B cell (primary cell): ENCODE data around the gene SLC25A17. TPM values are rescaled to one million over a fixed set of nuclear protein-coding genes. Genes with fewer than 3 reads are reported as not detected.

Experiments used
- ATAC-seq: fragments of 200-7000 bp; cut with Tn5 transposase; one replicate; pipeline ENCODE4 v1.10.0; 2021; ENCODE audit warnings: low read depth, mild to moderate bottlenecking, moderate number of reproducible peaks, moderate library complexity
- CTCF ChIA-PET: fragments of 350-600 bp; sonication (Branson Sonifier 250); formaldehyde crosslinking; loops from one replicate; lab custom pipeline; 2021; ENCODE audit warnings: antibody characterized with exemption, inconsistent platforms; lab: Charles Lee
- POLR2A ChIA-PET: fragments of 350-600 bp; sonication (Branson Sonifier 250); formaldehyde crosslinking; loops from one replicate; lab custom pipeline; 2021; ENCODE audit warnings: antibody characterized with exemption; lab: Charles Lee
- DNase-seq: peaks from one replicate; pipeline ENCODE4 v3.0.0; 2013
- H2AFZ ChIP-seq: 2 replicates; pipeline ENCODE4 v1.6.1; 2012; ENCODE audit warnings: mild to moderate bottlenecking, low read depth, low read length; ENCODE audit not compliant: insufficient read depth, poor library complexity, severe bottlenecking
- H3K27ac ChIP-seq, 2 donors: 1 replicate in 1 of 2; 2 replicates in 1 of 2; pipeline ENCODE4 v1.5.1; 2012 to 2013; ENCODE audit warnings: low read length in 2 of 2, mild to moderate bottlenecking in 2 of 2, moderate library complexity in 1 of 2
- H3K27me3 ChIP-seq, 4 experiments: fragments of 200-600 bp in 1 of 4; sonication (generic) in 1 of 4; replicated peaks in 1 of 4; 1 replicate in 2 of 4; 2 replicates in 2 of 4; pipeline versions ENCODE4 v1.6.1 to v1.7.0; 2013 to 2016; ENCODE audit warnings: low read length in 3 of 4, mild to moderate bottlenecking in 2 of 4, mixed read lengths in 1 of 4, moderate library complexity in 1 of 4; ENCODE audit not compliant: insufficient read depth in 4 of 4, control insufficient read depth in 3 of 4; ENCODE audit errors: control extremely low read depth in 1 of 4
- H3K36me3 ChIP-seq, 2 experiments: replicated peaks in 1 of 2; 1 replicate in 1 of 2; 2 replicates in 1 of 2; pipeline versions ENCODE4 v1.6.1 to v1.7.1; 2013; ENCODE audit warnings: low read length in 1 of 2; ENCODE audit not compliant: insufficient read depth in 2 of 2, control insufficient read depth in 1 of 2; ENCODE audit errors: control extremely low read depth in 1 of 2, extremely low read depth in 1 of 2
- H3K4me1 ChIP-seq, 2 donors: fragments of 200-600 bp in 1 of 2; sonication (generic) in 1 of 2; 1 replicate in 1 of 2; 2 replicates in 1 of 2; pipeline versions ENCODE4 v1.5.1 to v1.6.1; 2013 to 2017; ENCODE audit warnings: low read length in 2 of 2; ENCODE audit not compliant: control insufficient read depth in 2 of 2, insufficient read depth in 2 of 2
- H3K4me2 ChIP-seq: replicated peaks from 2 replicates; pipeline ENCODE3; 2012; ENCODE audit warnings: mild to moderate bottlenecking, low read depth, low read length; ENCODE audit not compliant: poor library complexity, severe bottlenecking
- H3K4me3 ChIP-seq, 5 experiments: fragments of 200-600 bp in 1 of 5; sonication (generic) in 1 of 5; 1 replicate in 3 of 5; 2 replicates in 2 of 5; pipeline versions ENCODE4 v1.5.1 to v1.7.0; 2011 to 2016; ENCODE audit warnings: low read length in 4 of 5, mild to moderate bottlenecking in 4 of 5, low read depth in 2 of 5, control low read depth in 1 of 5, moderate library complexity in 1 of 5; ENCODE audit not compliant: insufficient read depth in 1 of 5; ENCODE audit errors: control extremely low read depth in 1 of 5, extremely low read depth in 1 of 5
- H3K79me2 ChIP-seq: fragments of 200-600 bp; sonication (generic); one replicate; pipeline ENCODE4 v1.6.0; 2016; ENCODE audit warnings: low read length; ENCODE audit not compliant: control insufficient read depth, insufficient read depth
- H3K9ac ChIP-seq: fragments of 200-600 bp; sonication (generic); 2 replicates; pipeline ENCODE4 v1.6.1; 2017; ENCODE audit warnings: mild to moderate bottlenecking, low read length, moderate library complexity
- H3K9me3 ChIP-seq, 3 donors: one replicate each; pipeline versions ENCODE4 v1.6.1 to v1.7.1; 2013; ENCODE audit warnings: low read length in 2 of 3; ENCODE audit not compliant: control insufficient read depth in 2 of 3, insufficient read depth in 1 of 3; ENCODE audit errors: control extremely low read depth in 1 of 3
- H4K20me1 ChIP-seq: 2 replicates; pipeline ENCODE4 v1.6.0; 2012; ENCODE audit warnings: mild to moderate bottlenecking, low read length; ENCODE audit not compliant: insufficient read depth, control insufficient read depth, poor library complexity, severe bottlenecking
- H3K27ac Mint-ChIP-seq: one replicate; pipeline ENCODE4 v1.8.0; 2021; ENCODE audit warnings: mixed read lengths
- H3K27me3 Mint-ChIP-seq: one replicate; pipeline ENCODE4 v1.8.0; 2021; ENCODE audit warnings: mixed read lengths
- H3K4me1 Mint-ChIP-seq: one replicate; pipeline ENCODE4 v1.8.0; 2021; ENCODE audit warnings: mixed read lengths
- H3K4me3 Mint-ChIP-seq: one replicate; pipeline ENCODE4 v1.8.0; 2021; ENCODE audit warnings: mixed read lengths
- H3K9me3 Mint-ChIP-seq: one replicate; pipeline ENCODE4 v1.8.0; 2022; ENCODE audit warnings: mixed read lengths; ENCODE audit not compliant: insufficient read depth
- CTCF ChIP-seq: fragments of 200-600 bp; IDR thresholded peaks from one replicate; pipeline ENCODE4 v1.8.0; 2022; ENCODE audit warnings: antibody characterized with exemption, mild to moderate bottlenecking
- EZH2 ChIP-seq: IDR thresholded peaks from 2 replicates; pipeline ENCODE4 v1.6.1; 2012; ENCODE audit warnings: borderline replicate concordance, low read depth, mild to moderate bottlenecking, moderate library complexity, low read length; ENCODE audit not compliant: insufficient read depth, poor library complexity, severe bottlenecking
- WGBS: methylation state at CpG from one replicate; pipeline ENCODE4 v1.1.5; 2013; ENCODE audit warnings: missing lambda C conversion rate; ENCODE audit not compliant: insufficient coverage; 5-methylcytosine and 5-hydroxymethylcytosine counted together
- intact Hi-C: fragments of 100-400 bp; cut with micrococcal nuclease; formaldehyde crosslinking; loops from one replicate; pipeline ENCODE4 v1.10.0; 2022
- polyA plus RNA-seq: library from polyadenylated mRNA; depleted of rRNA; stranded (reverse); fragments of >200 nt; gene quantifications from 2 replicates; pipeline ENCODE4 v1.2.3, GENCODE V29; 2012
- total RNA-seq, 2 donors: library from RNA; stranded (reverse); fragments of 120-200 nt in 1 of 2; gene quantifications; 1 replicate in 1 of 2; 2 replicates in 1 of 2; pipeline versions ENCODE4 v1.2.3 to v1.2.4, GENCODE V29; 2013 to 2022

Gene SLC25A17
- total and polyA plus RNA-seq, 2 donors (not counting 1 experiment from before 2014, with no cell fraction given) = 13.1 to 15.0 TPM

GRCh38 chr22:40856513-40857308, 37.6 kb upstream of the SLC25A17 start, which contains the start of the genes ST13 and XPNPEP3:
ST13 (minus strand) TSS chr22:40856639; CDS start chr22:40856540, 99 bp downstream.
XPNPEP3 (plus strand) TSS chr22:40857148; CDS start chr22:40857182, 34 bp downstream.
- Histone ChIP-seq H3K4me1 (peaks cover 24 to 28% of the 10 kb centered on the region in 2 donors), H3K79me2 (peaks cover 87% of the 10 kb centered on the region), H3K4me2 (peak within 1 kb of the TSS; percentile 80), H3K9me3 (no peaks in the 10 kb centered on the region), H3K36me3 (peaks cover 0 to 3% of the 10 kb centered on the region in 2 experiments), H3K9ac (peak within 1 kb of the TSS; percentile 96), H2AFZ (peak within 1 kb of the TSS; percentile 85), H4K20me1 (peaks cover 12% of the 10 kb centered on the region), H3K4me3 (peak within 1 kb of the TSS; percentile 82 to 98 (median 94)), H3K27ac (peak within 1 kb of the TSS; percentile 91 to 94), H3K27me3 (no peaks in the 10 kb centered on the region)
- CTCF ChIA-PET = interaction anchor here (0.6 to 2.1 kb wide), 8 partner anchors 18 to 762 kb away, joined by 3 to 10 read pairs (median 3); no protein-coding TSS in a partner anchor
- peak; percentile 88 for ATAC-seq
- POLR2A ChIA-PET = interaction anchor here (0.6 to 1.4 kb wide), 10 partner anchors 13 to 764 kb away, joined by 3 to 7 read pairs (median 4); partner anchors contain the start of genes DESI1, EP300, RBX1 and SGSM3
- Mint-ChIP-seq H3K9me3 (no peaks in the 10 kb centered on the region), H3K4me3 (peak within 1 kb of the TSS; percentile 97), H3K27ac (peak within 1 kb of the TSS; percentile 100), H3K4me1 (peaks cover 46% of the 10 kb centered on the region), H3K27me3 (no peaks in the 10 kb centered on the region)
- DNase-seq = peak; percentile 98
- WGBS = under 1% methylated on average over 60 of the region's 63 CpGs
- TF ChIP-seq EZH2 (no peak), CTCF (peak; percentile 71)
- intact Hi-C loops = loop anchor here (1.0 to 10.0 kb wide), 8 partner anchors 37 to 588 kb away; partner anchors contain the start of genes MRTFA, RANGAP1, RBX1 and SLC25A17
